B cell (primary cell): ENCODE data around the gene OR10H1. TPM values are rescaled to one million over a fixed set of nuclear protein-coding genes. Genes with fewer than 3 reads are reported as not detected.

Experiments used
- ATAC-seq: fragments of 200-7000 bp; cut with Tn5 transposase; one replicate; pipeline ENCODE4 v1.10.0; 2021; ENCODE audit warnings: low read depth, mild to moderate bottlenecking, moderate number of reproducible peaks, moderate library complexity
- CTCF ChIA-PET: fragments of 350-600 bp; sonication (Branson Sonifier 250); formaldehyde crosslinking; loops from one replicate; lab custom pipeline; 2021; ENCODE audit warnings: antibody characterized with exemption, inconsistent platforms; lab: Charles Lee
- POLR2A ChIA-PET: fragments of 350-600 bp; sonication (Branson Sonifier 250); formaldehyde crosslinking; loops from one replicate; lab custom pipeline; 2021; ENCODE audit warnings: antibody characterized with exemption; lab: Charles Lee
- DNase-seq: peaks from one replicate; pipeline ENCODE4 v3.0.0; 2013
- H2AFZ ChIP-seq: 2 replicates; pipeline ENCODE4 v1.6.1; 2012; ENCODE audit warnings: mild to moderate bottlenecking, low read depth, low read length; ENCODE audit not compliant: insufficient read depth, poor library complexity, severe bottlenecking
- H3K27ac ChIP-seq, 2 donors: 1 replicate in 1 of 2; 2 replicates in 1 of 2; pipeline ENCODE4 v1.5.1; 2012 to 2013; ENCODE audit warnings: low read length in 2 of 2, mild to moderate bottlenecking in 2 of 2, moderate library complexity in 1 of 2
- H3K27me3 ChIP-seq, 4 experiments: fragments of 200-600 bp in 1 of 4; sonication (generic) in 1 of 4; replicated peaks in 1 of 4; 1 replicate in 2 of 4; 2 replicates in 2 of 4; pipeline versions ENCODE4 v1.6.1 to v1.7.0; 2013 to 2016; ENCODE audit warnings: low read length in 3 of 4, mild to moderate bottlenecking in 2 of 4, mixed read lengths in 1 of 4, moderate library complexity in 1 of 4; ENCODE audit not compliant: insufficient read depth in 4 of 4, control insufficient read depth in 3 of 4; ENCODE audit errors: control extremely low read depth in 1 of 4
- H3K36me3 ChIP-seq, 2 experiments: replicated peaks in 1 of 2; 1 replicate in 1 of 2; 2 replicates in 1 of 2; pipeline versions ENCODE4 v1.6.1 to v1.7.1; 2013; ENCODE audit warnings: low read length in 1 of 2; ENCODE audit not compliant: insufficient read depth in 2 of 2, control insufficient read depth in 1 of 2; ENCODE audit errors: control extremely low read depth in 1 of 2, extremely low read depth in 1 of 2
- H3K4me1 ChIP-seq, 2 donors: fragments of 200-600 bp in 1 of 2; sonication (generic) in 1 of 2; 1 replicate in 1 of 2; 2 replicates in 1 of 2; pipeline versions ENCODE4 v1.5.1 to v1.6.1; 2013 to 2017; ENCODE audit warnings: low read length in 2 of 2; ENCODE audit not compliant: control insufficient read depth in 2 of 2, insufficient read depth in 2 of 2
- H3K4me2 ChIP-seq: replicated peaks from 2 replicates; pipeline ENCODE3; 2012; ENCODE audit warnings: mild to moderate bottlenecking, low read depth, low read length; ENCODE audit not compliant: poor library complexity, severe bottlenecking
- H3K4me3 ChIP-seq, 5 experiments: fragments of 200-600 bp in 1 of 5; sonication (generic) in 1 of 5; 1 replicate in 3 of 5; 2 replicates in 2 of 5; pipeline versions ENCODE4 v1.5.1 to v1.7.0; 2011 to 2016; ENCODE audit warnings: low read length in 4 of 5, mild to moderate bottlenecking in 4 of 5, low read depth in 2 of 5, control low read depth in 1 of 5, moderate library complexity in 1 of 5; ENCODE audit not compliant: insufficient read depth in 1 of 5; ENCODE audit errors: control extremely low read depth in 1 of 5, extremely low read depth in 1 of 5
- H3K79me2 ChIP-seq: fragments of 200-600 bp; sonication (generic); one replicate; pipeline ENCODE4 v1.6.0; 2016; ENCODE audit warnings: low read length; ENCODE audit not compliant: control insufficient read depth, insufficient read depth
- H3K9ac ChIP-seq: fragments of 200-600 bp; sonication (generic); 2 replicates; pipeline ENCODE4 v1.6.1; 2017; ENCODE audit warnings: mild to moderate bottlenecking, low read length, moderate library complexity
- H3K9me3 ChIP-seq, 3 donors: one replicate each; pipeline versions ENCODE4 v1.6.1 to v1.7.1; 2013; ENCODE audit warnings: low read length in 2 of 3; ENCODE audit not compliant: control insufficient read depth in 2 of 3, insufficient read depth in 1 of 3; ENCODE audit errors: control extremely low read depth in 1 of 3
- H4K20me1 ChIP-seq: 2 replicates; pipeline ENCODE4 v1.6.0; 2012; ENCODE audit warnings: mild to moderate bottlenecking, low read length; ENCODE audit not compliant: insufficient read depth, control insufficient read depth, poor library complexity, severe bottlenecking
- H3K27ac Mint-ChIP-seq: one replicate; pipeline ENCODE4 v1.8.0; 2021; ENCODE audit warnings: mixed read lengths
- H3K27me3 Mint-ChIP-seq: one replicate; pipeline ENCODE4 v1.8.0; 2021; ENCODE audit warnings: mixed read lengths
- H3K4me1 Mint-ChIP-seq: one replicate; pipeline ENCODE4 v1.8.0; 2021; ENCODE audit warnings: mixed read lengths
- H3K4me3 Mint-ChIP-seq: one replicate; pipeline ENCODE4 v1.8.0; 2021; ENCODE audit warnings: mixed read lengths
- H3K9me3 Mint-ChIP-seq: one replicate; pipeline ENCODE4 v1.8.0; 2022; ENCODE audit warnings: mixed read lengths; ENCODE audit not compliant: insufficient read depth
- EZH2 ChIP-seq: IDR thresholded peaks from 2 replicates; pipeline ENCODE4 v1.6.1; 2012; ENCODE audit warnings: borderline replicate concordance, low read depth, mild to moderate bottlenecking, moderate library complexity, low read length; ENCODE audit not compliant: insufficient read depth, poor library complexity, severe bottlenecking
- WGBS: methylation state at CpG from one replicate; pipeline ENCODE4 v1.1.5; 2013; ENCODE audit warnings: missing lambda C conversion rate; ENCODE audit not compliant: insufficient coverage; 5-methylcytosine and 5-hydroxymethylcytosine counted together
- intact Hi-C: fragments of 100-400 bp; cut with micrococcal nuclease; formaldehyde crosslinking; loops from one replicate; pipeline ENCODE4 v1.10.0; 2022
- polyA plus RNA-seq: library from polyadenylated mRNA; depleted of rRNA; stranded (reverse); fragments of >200 nt; gene quantifications from 2 replicates; pipeline ENCODE4 v1.2.3, GENCODE V29; 2012
- total RNA-seq, 2 donors: library from RNA; stranded (reverse); fragments of 120-200 nt in 1 of 2; gene quantifications; 1 replicate in 1 of 2; 2 replicates in 1 of 2; pipeline versions ENCODE4 v1.2.3 to v1.2.4, GENCODE V29; 2013 to 2022
- TF ChIP-seq, protein P1 (sequence below): fragments of 200-600 bp; IDR thresholded peaks from one replicate; pipeline ENCODE4 v1.8.0; 2022; ENCODE audit warnings: antibody characterized with exemption, mild to moderate bottlenecking

Gene OR10H1
- total and polyA plus RNA-seq, 2 donors (not counting 1 experiment from before 2014, with no cell fraction given) = 0.10 TPM; not detected in 1

DNA sequence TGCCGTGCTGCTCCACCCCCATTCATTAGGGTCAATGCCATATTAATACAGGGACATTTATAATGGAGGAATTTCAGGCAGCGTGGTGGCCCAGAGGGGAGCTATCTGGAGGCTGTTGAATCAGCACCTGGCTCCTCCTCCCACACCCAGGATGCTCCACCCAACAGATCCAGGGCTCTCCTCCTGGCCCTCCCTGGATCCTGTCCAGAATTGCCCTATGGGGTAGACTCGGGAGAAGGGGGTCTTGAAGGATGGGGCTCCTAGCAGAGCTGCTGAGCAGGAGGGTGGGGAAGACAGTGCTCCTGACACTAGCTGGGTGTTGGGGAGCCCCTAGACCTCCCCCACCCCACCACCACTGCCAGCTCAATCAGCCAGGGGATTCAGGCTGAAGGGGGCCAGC is 33.3 kb downstream of the OR10H1 start:
- no peak for TF ChIP-seq EZH2
- TF ChIP-seq, protein P1, sequence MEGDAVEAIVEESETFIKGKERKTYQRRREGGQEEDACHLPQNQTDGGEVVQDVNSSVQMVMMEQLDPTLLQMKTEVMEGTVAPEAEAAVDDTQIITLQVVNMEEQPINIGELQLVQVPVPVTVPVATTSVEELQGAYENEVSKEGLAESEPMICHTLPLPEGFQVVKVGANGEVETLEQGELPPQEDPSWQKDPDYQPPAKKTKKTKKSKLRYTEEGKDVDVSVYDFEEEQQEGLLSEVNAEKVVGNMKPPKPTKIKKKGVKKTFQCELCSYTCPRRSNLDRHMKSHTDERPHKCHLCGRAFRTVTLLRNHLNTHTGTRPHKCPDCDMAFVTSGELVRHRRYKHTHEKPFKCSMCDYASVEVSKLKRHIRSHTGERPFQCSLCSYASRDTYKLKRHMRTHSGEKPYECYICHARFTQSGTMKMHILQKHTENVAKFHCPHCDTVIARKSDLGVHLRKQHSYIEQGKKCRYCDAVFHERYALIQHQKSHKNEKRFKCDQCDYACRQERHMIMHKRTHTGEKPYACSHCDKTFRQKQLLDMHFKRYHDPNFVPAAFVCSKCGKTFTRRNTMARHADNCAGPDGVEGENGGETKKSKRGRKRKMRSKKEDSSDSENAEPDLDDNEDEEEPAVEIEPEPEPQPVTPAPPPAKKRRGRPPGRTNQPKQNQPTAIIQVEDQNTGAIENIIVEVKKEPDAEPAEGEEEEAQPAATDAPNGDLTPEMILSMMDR = no peak
- peaks cover 10% of the 10 kb centered on the region for H3K27me3 Mint-ChIP-seq
- Histone ChIP-seq H3K9me3 (peaks cover 0 to 2% (median 0%) of the 10 kb centered on the region in 3 donors), H3K27ac (no peak overlapping the region), H3K79me2 (no peaks in the 10 kb centered on the region), H3K4me2 (no peak overlapping the region), H3K36me3 (no peaks in the 10 kb centered on the region), H4K20me1 (no peaks in the 10 kb centered on the region), H3K9ac (no peak overlapping the region), H3K4me3 (no peak overlapping the region), H2AFZ (no peak overlapping the region), H3K27me3 (peaks cover 0 to 3% (median 0%) of the 10 kb centered on the region in 4 experiments), H3K4me1 (no peaks in the 10 kb centered on the region)
- ATAC-seq = no peak
- WGBS = no CpG with 5 or more reads among the region's 3 CpGs
- no peaks in the 10 kb centered on the region for H3K4me1 Mint-ChIP-seq
- H3K4me3 Mint-ChIP-seq = no peak overlapping the region
- intact Hi-C loops = no loop called here
- ChIA-PET POLR2A (no interaction called here), CTCF (no interaction called here)
- no peaks in the 10 kb centered on the region for H3K9me3 Mint-ChIP-seq
- H3K27ac Mint-ChIP-seq = no peak overlapping the region
- no peak for DNase-seq

DNA sequence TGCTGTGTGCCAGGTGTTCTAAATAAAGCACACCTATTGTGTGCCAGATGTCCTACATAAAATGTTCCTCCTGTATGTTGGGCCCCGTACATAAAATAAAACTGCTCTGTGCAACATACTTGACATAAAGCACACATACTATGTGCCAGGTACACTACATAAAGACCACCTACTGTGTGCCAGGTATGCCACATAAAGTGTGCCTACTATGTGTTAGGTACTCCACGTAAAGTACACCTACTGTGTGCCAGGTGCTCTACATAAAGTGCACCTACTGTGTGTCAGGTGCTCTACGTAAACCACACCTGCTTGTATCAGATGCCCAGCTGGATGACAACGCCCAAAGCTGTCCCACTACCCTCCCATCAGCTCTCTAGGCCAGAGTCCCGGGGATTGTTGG is 33.8 kb downstream of the OR10H1 start:
- DNase-seq (no peak), ATAC-seq (no peak)
- H3K9ac ChIP-seq = no peak overlapping the region
- no peak overlapping the region for H3K4me3 Mint-ChIP-seq
- H3K4me2 ChIP-seq = no peak overlapping the region
- intact Hi-C loops = no loop called here
- no peak overlapping the region for H3K27ac Mint-ChIP-seq
- no peak overlapping the region for H3K4me3 ChIP-seq
- 90% methylated on average over 4 of the region's 5 CpGs for WGBS
- H3K4me1 ChIP-seq = no peaks in the 10 kb centered on the region
- H2AFZ ChIP-seq = no peak overlapping the region
- CTCF ChIA-PET = no interaction called here
- H3K27me3 ChIP-seq = peaks cover 0 to 7% (median 0%) of the 10 kb centered on the region in 4 experiments
- no peak for TF ChIP-seq EZH2
- TF ChIP-seq, protein P1 = no peak
- H3K79me2 ChIP-seq = no peaks in the 10 kb centered on the region
- no peaks in the 10 kb centered on the region for H3K36me3 ChIP-seq
- H4K20me1 ChIP-seq = no peaks in the 10 kb centered on the region
- H3K9me3 Mint-ChIP-seq = no peaks in the 10 kb centered on the region
- H3K9me3 ChIP-seq = peaks cover 0 to 2% (median 0%) of the 10 kb centered on the region in 3 donors
- peaks cover 10% of the 10 kb centered on the region for H3K27me3 Mint-ChIP-seq
- H3K27ac ChIP-seq = no peak overlapping the region
- POLR2A ChIA-PET = no interaction called here
- no peaks in the 10 kb centered on the region for H3K4me1 Mint-ChIP-seq
